GM19193 (cell line): Measurements from ENCODE around the gene STAT4.

Experiments used
- POLR2A ChIP-seq: IDR thresholded peaks from 4 replicates; pipeline ENCODE4 v1.6.1; 2011; ENCODE audit not compliant: insufficient read depth, insufficient read length; ENCODE audit errors: extremely low read depth

Gene STAT4

GRCh38 chr2:191001032-191001431 lies 149.8 kb downstream of the STAT4 start:
- TF ChIP-seq POLR2A: no peak

DNA sequence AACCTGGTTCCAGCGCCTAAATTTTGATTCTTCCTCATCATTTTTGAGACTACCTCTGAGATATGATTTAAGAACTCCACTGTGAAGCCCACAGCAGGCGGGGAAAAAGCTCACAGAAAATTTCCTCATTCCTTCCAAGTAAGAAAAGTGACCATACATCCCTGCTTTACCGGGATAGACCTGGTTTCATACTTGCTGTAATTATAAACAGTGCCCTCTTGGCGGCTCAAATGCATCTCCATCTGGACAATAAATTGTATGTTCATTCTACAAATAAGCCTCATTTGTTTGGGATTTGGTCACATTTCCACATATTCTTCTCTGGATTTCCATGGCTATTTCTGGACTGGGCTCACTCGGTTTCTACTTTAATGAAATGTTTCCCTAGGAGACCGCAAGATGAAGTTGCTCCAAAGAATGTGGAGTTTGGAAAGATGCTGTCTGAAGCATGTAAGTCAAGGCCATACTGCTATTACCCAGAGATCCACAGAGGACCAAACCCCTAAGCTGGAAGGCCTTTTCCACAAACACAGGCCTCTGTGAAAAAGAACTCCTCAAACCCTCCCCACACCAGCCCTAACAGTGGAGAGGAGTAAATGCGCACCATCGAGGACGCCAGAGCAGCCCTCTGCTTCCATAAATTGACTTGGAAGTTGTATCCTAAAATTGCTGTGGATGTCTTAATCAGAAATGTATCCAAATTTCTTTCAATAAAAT lies 150.7 kb downstream of the STAT4 start:
- peak; percentile 23 for TF ChIP-seq POLR2A

DNA sequence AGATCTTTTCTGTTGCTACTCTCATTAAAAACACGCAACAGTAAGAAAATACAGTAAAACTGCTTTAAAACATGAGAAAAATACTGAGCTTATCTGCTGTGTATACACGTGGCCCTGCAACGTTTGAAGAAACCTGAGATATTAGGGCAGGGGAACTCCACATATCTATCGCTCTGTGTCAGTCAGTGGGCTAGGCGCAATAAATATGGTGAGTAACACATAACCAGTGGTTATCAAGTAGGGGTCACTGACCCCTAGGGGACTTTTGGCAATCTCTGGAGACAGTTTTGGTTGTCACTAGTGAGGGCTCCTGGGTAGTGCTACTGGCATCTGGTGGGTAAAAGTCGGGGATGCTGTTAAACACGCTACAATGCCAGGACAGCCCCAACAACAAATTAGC lies 151.7 kb downstream of the STAT4 start:
- TF ChIP-seq POLR2A: peak; percentile 28

GRCh38 chr2:190997526-190998113 lies 153.2 kb downstream of the STAT4 start:
- TF ChIP-seq POLR2A: no peak

DNA sequence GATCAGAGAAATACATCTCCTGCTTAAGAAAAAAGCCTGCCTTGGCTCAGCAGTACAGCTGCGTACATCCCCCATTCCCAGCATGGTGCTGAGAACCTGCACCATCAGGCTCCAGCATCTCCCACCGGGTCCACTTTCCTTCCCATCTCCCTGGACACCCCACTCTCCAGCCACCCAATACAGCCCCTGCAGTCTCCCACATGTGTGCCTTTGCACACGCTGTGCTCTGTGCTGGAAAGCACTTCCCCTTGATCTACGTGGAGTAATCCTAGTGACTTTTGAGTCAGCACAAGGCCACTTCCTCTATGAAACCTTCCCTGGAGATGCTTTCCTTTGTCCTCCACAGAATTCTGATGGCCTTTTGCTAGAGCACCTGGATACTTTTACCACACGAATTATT lies 153.8 kb downstream of the STAT4 start:
- TF ChIP-seq POLR2A: peak; percentile 43

DNA sequence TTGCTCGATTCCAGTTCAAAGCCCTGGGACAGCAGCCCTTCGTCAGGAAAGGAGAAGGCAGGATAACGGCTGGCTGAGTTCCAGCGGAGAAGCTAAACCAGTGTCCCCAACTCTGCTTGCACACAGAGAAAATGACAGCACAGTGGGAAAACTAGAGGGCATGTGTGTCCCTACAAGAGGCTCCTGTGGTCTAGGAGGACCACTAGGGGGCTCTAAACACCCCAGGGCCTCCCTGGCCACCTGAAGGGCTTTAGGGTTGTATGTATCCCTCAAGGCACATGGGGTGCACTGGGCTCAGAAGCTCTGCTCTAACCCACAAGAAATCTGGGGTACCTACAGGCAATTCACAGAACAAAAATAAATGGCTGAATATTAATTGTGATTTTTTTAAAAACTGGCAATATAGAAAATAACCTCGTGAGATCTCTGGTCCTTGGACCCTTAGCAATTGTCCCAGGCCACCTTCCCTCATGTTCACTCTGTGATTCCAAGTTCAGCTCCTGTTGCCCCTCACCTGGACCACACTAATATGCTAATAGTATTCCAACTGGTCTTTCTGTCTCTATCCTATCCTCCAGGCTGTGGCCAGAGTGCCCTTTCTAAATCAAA lies 154.4 kb downstream of the STAT4 start:
- no peak for TF ChIP-seq POLR2A

DNA sequence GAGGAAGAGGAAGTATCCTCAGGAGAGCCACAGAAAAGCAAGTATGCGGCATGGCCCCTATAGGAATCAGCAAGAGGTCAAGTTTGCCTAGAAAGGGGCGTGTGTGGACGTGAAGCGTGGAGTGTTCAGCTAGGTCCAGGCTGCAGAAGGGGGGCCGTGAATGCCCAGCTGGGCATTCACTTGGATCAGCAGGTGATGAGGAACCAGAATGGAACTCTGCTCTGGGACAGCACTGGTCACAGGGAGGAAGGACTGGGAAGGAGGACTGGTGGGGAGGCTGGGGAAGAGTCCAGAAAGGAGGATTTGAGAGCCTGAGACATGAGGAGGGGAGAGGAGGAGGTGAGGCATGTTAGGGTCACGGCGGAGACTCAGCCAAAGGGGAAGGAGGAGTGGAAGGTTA lies 156.6 kb downstream of the STAT4 start:
- TF ChIP-seq POLR2A: peak; percentile 43

DNA sequence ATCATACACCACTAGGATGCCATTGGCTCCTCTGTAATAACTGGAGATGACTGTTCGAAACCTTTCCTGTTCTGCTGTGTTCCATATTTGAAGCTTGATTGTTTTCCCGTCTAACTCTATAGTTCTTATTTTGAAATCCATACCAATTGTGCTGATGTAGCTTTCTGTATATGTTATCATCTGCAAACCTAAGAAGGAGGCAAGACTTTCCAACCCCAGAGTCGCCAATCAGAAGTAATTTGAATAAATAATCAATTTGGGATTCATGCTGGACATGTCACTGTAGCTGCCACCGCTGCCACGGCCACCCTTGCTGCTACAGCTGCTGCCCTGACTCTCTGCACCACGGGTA lies 157.5 kb downstream of the STAT4 start:
- TF ChIP-seq POLR2A: no peak

GRCh38 chr2:190990132-190990531 lies 160.7 kb downstream of the STAT4 start:
- peak; percentile 23 for TF ChIP-seq POLR2A

- TF ChIP-seq POLR2A: peak; percentile 51
Measured at GRCh38 chr2:190988910-190989309, 161.9 kb downstream of the STAT4 start.

- peak; percentile 31 for TF ChIP-seq POLR2A
Measured at GRCh38 chr2:190987938-190988337, 162.9 kb downstream of the STAT4 start.

GRCh38 chr2:190987116-190987515 lies 163.7 kb downstream of the STAT4 start:
- no peak for TF ChIP-seq POLR2A

DNA sequence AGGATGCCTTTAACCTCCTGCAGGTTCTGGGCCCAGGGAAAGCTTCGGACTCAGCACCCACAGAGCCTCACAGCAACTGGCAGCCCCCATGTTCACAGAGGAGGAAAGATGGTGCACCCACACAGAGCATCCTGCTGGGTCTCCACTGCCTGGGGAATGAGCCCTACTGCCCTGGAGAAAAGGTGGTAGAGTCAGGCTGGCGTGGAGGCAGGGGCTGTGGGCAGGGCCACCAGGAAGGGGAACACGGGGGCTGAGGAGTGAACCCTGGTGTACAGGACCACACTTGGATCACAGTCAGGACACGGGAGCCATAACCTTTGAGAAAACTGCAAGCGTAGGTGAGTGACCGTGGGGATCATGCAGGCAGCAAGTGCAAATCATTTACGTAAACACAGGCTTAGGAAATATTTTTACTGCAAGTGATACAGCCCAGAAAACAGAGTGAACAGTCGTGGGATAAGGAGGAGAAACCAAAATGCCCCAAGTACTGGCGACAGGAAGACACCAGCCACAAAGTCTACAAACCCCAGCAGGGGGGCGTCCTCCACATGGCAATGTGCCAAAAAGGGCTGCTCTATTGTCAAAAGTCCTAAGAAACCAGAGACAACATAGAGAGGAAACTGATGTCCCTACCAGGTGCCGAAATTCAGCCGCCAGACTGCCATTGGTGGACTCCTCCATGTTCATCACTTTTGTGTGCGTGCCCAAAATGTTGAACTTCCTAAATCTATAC lies 164.4 kb downstream of the STAT4 start:
- TF ChIP-seq POLR2A: peak; percentile 5

- peak; percentile 23 for TF ChIP-seq POLR2A
Measured at GRCh38 chr2:190984595-190984994, 166.2 kb downstream of the STAT4 start.

- peak; percentile 27 for TF ChIP-seq POLR2A
Measured at GRCh38 chr2:190982262-190983034, 168.3 kb downstream of the STAT4 start.
